Epidermal melanocyte (primary cell): ENCODE data around the gene C14orf93.

ENCODE experiments used
- DNase-seq: peaks from one replicate; pipeline ENCODE4 v3.0.0; 2011; ENCODE audit warnings: low spot score; ENCODE audit not compliant: insufficient read length

C14orf93 gene

DNA sequence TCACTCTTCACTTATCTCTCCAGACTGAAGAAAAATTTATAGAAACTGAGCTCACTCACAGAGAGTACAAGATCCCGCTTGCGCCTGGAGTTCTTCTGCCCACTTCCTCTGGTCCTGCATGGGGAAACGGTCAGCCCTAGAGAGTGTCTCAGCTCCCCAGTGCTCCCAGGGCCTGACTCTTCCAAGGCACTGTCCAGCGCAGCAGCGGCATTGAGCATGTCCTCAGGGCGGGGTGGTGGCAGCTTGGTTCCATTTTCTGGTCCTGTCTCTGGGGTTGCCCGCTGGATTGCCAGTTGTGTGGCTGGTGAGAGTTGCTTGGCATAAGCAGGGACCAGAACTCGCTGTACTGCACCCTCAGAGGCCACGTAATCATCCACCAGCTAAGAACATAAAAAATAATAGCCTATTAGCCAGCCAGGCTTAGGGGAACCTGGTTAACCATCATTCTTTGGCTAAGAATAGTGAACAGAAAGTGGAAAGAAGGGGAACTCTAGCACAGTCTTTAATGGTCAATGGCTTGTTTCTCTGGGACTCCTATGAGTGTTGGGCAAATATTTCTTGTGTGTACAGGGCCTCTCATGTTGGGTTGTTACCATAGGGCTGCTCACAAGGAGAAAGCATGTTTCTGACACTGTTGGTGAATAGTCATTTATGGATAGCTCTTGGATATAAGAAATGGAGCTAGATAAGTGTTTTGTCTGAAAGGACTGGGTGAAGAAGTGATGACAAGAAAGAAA, 13.9 kb downstream of the C14orf93 start:
- no peak for DNase-seq

DNA sequence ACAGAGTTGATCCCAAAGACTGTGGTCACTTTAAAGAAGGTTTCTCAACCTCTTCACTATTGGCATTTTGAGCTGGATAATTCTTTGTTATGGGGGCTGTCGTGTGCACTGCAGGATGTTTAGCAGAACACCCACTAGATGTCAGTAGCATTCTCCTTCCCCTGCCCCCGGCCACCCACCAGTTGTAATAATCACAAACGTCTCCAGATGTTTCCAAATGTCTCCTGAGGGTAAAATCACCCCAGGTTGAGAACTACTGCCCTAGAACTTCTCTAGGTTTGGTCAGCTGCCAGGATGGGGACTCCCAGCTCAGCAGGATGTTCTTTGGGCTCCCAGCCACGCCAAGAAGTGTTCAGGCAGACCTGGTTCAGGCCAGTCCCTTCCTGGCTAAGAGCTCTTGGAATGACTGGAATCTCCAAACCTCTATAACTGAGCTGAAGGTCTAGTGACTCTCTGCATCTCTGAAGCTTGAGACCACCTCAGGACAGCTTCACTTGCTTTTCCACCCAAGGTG, 15.1 kb downstream of the C14orf93 start:
- DNase-seq: peak; percentile 56

DNA sequence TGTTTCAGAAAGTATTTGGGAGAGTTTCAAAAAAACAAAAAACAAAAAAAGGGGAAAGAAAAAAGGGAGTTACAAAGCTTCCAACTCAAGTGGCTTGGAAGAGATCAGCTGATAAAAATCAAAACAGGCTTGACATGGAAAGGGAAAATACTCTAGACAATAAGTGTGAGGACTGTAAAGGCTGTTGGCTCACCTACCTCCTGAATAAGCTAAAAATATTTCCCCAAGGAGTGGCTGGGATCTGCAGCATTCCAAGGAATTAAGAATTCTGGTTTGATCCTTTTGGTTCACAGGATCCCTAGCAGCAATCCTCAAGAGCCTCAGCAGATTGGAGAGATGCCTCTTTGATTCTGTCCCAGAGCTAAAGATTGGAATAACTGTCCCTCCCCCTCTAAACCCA, 16.4 kb downstream of the C14orf93 start:
- no peak for DNase-seq

DNA sequence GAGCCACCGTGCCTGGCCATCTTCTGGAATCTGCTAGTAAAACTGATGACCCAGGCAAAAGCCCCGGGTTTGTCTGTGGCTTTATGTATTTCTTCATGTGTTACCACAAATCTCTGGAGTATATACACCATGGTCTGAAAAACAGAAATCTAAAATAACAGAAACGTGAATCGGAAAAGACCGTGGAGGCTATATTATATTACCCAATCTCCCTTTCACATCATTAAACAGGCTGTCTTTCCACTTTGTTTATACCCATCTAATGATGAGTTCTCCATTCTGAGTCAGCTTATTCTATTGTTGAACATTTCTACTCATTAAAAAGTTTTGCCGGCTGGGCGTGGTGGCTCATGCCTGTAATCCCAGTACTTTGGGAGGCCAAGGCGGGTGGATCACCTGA, 18.1 kb downstream of the C14orf93 start:
- no peak for DNase-seq

DNA sequence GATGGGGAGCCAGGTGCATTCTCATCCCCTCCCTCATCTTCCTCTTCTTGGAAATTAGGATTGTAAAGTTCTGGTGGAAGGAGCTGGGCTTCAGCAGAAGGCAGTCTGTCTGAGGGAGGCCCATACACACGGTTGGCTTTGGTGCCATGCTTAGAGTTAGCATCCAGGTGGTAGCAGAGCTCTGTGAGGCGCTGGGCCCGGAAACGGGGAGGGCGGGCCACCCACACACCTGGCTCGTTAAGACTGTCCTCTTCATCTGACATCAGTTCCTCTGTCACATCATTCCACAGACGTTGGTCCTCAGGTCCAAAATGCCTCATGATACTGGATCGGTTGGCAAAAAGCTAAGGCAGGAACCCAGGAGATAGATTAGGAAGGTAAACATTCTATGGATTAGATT, 22.7 kb downstream of the C14orf93 start:
- DNase-seq: no peak

DNA sequence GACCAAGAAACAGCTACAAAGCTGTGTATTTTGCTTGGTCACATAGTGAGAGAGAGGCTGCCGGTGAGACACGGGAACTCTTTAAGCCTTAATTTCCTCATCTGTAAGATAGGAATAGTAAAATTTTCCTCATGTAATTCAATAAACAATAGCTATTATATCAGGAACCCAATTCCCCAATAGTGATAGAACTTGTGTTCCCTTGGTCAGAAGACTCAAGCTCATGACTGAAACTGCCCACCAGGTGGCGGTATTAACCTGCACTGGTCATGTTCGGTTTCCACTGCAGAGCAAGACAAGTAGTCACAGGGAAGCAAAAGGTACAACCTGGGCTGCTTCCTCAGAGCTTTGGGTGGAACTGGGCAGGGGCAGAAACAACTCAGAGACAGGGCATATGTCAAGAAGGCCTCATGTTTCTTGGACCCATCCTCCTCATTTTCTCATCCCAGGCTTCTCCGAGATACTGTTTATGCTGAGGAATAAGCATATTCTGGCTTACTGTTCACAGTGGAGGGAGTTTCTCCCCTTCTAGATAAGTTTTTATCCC, 23.4 kb downstream of the C14orf93 start:
- DNase-seq: peak; percentile 81

DNA sequence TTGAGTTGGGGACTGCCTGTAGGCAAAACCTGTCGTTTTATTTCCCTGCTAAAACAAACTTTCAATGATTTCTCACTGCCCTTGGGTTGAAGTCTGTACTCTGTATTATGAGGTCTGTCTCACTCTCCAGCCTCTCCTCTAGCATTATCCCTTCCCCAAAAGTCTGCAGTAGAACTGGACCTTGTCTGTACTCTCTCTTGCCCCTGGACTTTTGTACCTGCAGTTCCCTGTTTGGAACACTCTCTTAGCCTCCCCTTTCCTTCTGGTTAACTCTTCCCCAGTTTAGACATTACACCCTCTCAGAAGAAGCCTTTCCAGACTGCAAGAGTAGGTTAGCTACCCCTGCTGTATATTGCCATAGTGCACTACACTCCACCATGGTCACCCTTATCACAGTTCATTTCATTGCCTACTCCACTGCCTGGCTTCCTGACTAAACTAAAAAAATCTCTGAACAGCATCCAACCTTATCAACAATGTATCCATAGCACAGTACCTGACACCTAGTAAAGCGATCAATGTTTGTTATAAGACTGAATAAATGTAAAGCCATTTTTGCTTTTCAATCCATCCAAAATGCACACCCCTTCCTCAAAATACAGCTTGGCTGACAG, 23.9 kb downstream of the C14orf93 start:
- DNase-seq: no peak

DNA sequence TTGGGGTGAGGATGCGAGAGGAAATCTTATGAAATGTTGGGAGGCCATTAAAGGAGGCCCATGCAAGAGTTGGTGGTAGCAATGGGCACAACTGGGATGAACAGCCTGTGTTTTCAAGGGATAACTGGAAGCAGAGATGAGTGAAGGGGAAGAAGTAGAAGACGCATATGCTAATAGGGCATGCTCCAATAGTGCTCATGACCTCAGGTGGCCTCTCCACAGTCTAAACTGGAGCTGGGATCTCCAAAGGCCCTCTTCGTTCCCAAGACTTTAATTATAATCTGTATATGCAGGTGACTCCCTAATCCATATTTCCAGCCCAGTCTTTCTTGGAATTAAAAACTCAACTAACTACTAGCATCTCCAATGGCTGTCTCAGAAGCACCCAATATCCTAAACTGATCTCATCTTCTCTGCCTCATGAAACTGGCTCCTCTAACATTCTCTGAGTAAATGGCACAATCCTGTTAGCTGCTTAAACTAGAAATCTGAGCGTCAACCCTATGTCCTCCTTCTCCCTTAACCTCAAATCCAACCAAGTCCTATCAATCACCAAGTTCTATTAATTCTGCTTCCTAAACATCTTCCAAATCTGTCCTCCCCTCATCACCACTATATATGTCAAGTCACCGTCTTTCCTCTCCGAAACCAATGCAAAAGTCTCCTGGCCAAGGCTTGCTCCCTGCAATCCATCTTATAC, 24.8 kb downstream of the C14orf93 start:
- no peak for DNase-seq

DNA sequence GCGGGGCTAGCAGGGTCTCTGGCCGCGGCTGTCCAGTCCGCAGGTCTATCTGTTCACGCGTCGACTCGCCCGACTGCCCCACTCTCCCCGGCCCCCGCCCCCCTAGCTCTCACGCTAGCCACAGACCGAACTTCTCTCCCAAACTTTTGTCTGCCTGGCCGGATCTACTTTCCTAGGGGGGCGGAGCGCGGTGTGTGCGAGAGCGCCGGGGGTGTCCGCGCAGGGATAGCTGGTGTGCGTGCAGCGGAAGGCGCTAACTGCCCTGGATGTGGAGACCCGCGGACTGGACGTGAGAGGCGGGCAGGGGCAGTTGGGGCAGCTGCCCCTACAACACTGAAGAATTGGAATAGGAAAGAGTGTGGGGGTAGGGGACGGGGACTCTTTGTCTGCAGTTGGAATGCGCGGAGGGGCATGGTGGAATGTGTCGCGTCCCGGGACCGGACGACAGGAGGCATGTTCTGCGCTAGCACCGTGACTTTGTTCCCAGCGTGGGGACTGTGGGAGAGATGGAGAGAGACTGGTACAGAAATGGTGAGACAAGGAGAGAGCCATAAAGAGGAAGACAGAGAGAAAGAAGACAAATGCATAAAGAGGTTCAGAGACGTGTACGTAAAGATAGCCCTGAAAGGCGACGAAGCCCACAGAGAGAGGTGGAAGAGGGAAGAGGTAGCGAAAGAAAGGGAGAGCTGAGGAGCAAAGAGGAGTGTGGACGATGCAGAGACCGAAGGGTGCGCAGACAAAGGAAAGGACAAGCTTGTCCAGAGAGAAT, 27.3 kb downstream of the C14orf93 start, which contains the start of gene AJUBA:
Gene AJUBA, minus strand, starts transcription at position 75 of the 769 bp plus-strand sequence. CDS start 285 bp downstream, outside the sequence.
- peak; percentile 99 for DNase-seq

DNA sequence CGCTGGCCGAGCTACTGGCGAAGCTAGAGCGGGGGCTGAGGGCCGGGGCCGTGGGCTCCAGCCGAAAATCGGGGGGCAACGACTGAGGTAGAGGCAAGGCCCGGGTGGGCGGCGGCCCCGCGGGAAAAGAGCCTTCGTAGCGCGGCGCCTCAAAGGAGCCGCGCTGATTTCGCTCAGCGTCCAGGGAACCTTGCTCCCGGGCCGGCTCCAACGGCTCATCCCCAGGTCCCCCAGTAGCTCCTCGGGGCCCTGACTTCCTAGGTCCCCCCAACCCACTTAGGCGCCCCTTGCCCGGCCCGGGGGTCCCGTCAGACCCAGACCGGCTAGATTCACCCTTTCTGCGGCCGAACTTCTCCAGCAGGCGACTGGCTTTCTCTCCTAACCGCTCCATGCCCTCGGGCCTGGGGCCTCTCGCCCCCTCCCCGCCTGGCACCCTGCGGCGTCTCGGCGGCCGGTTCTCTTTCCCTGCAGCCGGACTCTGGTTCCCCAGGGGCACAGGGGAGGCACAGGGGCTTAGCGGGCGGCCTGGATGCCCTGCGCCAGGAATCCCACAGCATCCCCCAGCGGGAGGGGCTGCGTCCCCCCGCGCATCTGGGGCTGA, 28.0 kb downstream of the C14orf93 start:
- DNase-seq: no peak

DNA sequence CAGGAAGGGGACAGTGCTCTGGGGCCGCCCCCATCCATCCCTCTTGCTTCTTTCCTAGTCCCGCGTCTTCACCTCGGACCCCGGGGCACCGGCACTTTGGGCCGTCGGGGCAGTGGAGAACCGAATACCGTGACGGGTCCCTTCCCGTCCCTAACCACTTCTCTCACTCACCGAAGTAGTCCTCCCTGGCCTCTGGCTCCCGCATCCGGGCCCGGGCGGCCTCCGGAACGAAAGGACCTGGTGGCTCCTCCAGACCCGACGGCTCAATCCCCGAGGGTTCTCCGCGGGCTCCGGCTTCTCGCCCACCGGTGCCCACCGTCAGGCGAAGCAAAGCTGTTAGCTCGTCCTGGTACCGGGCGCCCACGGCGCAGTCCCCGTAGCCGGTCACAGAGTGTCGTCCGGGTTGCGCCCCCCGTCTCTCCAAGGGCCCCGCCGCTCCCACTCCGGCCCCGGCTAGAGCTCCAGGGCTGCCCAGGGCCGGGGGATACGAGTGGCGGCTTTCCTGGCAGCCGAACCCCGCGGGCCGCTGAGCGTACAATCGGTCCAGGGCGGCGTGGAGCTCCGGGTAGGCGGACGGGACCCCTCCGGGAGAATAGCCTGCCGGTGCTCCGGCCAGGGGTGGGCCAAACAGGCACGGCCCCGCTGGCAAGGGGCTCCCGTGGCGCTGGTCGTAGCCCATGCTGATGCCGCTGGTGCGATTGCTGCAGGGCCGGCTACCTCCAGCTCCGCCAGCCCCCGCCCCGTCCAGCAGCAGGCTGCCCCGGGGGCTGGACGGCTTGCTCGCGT, 28.7 kb downstream of the C14orf93 start:
- no peak for DNase-seq

DNA sequence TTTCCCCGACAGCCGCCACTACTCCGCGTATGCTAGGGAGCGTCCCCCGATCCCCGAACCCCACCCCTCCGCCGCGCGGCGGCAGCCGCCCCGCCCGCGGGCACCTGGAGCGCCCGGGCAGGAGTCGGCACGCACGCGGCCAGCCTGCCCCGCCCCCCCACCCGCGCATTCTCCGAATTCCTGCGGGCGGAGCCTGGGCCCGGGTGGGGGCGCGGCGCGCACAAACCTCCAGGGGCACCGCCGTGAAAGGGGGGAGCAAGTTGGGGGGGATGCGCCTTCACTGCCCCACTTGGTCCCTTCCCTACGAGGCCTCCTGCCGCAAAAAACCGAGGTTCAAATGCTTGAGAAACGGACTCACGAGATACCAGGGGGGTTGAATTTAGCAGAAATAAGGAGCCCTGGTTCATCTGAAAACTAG, 29.3 kb downstream of the C14orf93 start:
- peak; percentile 30 for DNase-seq

DNA sequence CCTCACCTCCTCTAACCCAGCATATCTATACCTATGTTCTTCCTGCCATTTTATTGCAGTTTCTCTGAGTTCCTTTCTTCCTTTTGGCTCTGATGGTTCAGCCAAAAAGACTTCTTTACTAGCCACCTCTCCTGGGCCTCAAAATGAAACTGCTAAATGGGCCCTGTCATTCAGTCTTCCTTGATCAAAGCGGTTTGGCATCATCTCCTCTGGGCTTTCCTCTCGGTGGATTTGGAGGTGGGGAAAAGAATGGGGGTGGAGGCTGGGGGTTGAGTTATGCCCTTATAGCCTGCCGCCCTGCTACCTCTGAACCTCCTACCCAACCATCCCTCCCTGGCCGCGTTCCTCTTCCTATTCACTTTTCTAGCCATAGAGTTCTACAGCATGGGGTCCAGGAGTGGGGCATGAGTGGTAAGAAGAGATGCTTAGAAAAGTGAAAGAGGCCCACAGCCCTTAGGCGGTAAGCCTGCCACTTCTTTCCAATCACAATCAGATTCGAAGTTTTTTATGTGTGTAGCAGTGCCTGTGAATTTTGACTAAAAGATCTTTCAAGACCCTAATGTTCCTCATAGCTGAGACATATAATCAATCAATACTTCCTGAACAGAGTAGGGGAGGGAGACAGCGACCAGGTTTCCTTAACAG, 30.1 kb downstream of the C14orf93 start:
- no peak for DNase-seq

DNA sequence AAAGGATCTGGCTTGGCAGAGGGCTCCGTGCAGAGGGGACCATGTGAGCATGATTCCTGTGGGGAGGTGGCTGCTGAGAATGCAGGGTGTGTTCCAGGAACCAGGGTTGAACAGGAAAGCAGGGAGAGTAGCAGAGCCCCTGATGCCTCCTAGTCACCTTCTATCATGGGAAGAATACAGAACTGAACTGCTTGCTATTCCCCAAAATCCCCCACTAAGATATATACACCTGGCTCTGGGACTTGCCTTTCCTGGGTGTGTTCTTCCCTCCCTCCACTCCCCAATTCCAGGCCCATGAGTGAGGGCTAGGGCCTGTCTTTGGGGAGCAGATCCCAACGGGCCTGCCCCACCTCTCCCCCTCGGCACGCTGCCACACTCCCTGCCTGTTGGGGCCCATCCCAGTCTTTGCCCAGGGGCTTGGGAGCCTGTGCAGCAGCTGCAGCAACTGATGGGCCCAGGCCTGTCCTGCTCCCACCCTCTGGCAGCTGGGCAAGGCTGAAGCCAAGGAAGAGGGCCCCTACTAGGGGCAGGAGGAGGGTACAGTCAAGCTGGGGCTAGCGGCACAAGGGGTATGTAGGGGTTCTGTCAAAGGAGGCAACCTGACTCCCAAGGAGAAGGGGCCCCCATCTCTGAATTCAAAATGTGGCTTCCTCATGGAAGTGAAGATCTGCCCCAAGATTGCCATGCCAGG, 30.8 kb downstream of the C14orf93 start:
- DNase-seq: no peak

DNA sequence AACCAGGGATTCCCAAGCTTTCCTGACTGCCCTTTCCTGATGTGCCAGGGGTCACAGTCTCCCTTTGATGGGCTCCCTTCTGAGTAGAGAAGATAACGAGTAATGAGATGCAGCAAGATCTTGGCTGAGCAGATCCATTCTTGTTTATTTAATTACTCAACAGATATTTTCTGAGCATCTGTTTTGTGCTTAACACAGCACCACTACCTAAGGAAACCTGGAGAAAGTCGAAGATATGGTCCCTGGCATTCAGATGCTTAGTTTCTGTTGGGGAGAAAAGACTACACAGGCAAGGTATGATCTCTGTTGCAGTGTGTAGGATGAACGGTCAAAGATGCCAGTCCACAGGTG, 31.5 kb downstream of the C14orf93 start:
- no peak for DNase-seq

DNA sequence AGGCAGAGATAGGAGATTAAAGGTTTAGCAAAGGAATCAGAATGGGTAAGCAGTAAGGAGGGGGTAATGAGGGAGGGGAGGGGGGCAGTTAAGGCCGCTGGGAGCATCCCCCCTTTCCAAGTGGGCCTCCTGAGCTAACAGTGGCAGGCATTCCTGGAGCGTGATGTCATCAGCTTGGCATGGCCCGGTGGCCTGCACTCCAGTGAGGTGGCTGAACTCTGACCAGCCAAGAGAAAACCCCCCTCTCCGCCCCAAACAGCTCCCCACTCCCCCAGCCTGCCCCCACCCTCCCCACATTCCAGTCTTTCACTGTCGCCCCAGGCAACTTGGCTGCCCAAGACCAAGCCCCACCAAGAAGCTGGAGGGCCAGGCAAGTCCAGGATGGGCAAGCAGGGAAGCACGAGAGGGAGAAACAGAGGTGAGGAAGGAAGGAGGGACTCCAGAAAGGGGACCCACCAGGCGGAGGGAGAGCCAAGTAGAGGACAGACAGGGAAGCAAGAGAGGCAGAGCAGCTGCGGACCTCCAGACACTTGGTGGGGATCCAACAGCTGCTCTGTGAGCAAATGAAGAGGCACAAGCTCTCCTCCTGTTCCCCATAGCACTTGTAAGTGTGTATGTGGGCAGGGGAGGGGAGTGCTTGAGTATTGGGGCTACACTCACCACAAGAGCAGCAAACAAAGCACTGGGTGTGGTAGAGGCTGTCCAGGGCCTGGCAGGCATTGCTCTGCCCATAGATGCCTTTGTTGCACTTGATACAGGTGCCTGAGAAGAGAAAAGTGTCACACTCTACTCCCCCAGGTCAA, 32.1 kb downstream of the C14orf93 start:
- DNase-seq: peak; percentile 62

DNA sequence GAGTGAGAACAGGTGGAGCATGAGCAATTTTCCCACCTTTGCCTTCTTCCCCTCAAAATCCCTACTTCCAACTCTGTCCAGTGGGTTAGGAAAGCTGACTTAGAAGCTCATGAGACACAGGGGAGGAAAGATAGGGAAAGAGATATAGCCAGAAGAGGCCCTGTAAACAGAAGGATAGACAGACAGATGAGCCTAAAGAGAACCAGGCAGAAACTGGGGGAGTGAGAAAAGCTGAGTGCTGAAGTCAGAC, 32.6 kb downstream of the C14orf93 start:
- no peak for DNase-seq

DNA sequence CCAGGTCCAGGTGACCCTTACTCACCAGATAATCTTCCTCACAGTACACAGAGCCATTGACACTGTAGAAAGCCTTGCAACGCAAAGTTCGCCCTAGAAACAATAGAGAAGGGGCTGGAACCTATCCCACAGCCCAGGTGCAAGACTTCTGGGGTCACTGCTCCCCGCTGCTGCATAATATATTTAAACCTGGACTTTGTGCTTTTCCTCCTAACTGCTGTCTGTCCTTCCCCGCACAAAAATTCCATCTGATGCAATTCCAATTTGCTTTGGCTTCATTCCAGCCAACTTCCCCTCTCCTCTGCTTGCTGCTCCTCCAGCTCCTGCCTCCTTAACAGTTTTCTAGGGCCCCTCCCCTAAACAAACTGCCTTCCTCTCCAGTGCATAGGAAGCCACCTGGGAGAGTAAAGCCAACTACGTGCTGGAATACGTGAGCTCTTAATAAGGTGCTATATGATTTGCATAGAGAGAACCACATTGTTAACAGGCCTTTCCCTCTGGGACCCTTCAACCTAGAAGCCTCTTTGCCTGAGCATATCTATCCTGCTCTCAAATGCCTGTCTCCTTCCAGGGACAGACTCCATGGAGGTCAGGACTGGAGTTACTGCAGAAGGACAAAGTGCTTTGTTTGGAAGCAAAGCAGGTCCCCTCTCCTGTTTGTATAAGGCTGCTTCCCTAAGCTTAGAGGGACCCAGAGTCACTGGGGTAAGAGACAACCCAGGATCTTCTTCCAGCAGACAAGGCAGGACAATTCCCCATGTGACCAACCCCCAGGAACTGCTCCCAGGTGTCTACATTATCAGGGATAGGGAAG, 33.1 kb downstream of the C14orf93 start:
- DNase-seq: no peak
